ENCODE data around the gene FUCA1. TPM values are rescaled to one million over a fixed set of nuclear protein-coding genes. Genes with fewer than 3 reads are reported as not detected.
"Not testable (repeated sequence)": the region's sequence is repeated elsewhere in the genome, so short reads cannot be mapped to it uniquely, and the experiment has no call there.

FUCA1 gene
- total RNA-seq, 4 donors from 2014 or later, result 75.5 to 133 (median 112) TPM

- Histone ChIP-seq H3K4me1 (peaks cover 13 to 14% of the 10 kb centered on the region in 2 donors), H3K36me3 (peaks cover 13 to 22% of the 10 kb centered on the region in 2 donors), H3K27ac (no peak overlapping the region), H3K27me3 (no peaks in the 10 kb centered on the region), H3K9me3 (no peaks in the 10 kb centered on the region), H3K4me3 (replicated peaks in 1 of 3) (no peak overlapping the region)
- DNase-seq, result no peak
- TF ChIP-seq CTCF (IDR thresholded peaks at IDR 0.05) (no peak), POLR2A (IDR thresholded peaks at IDR 0.05) (no peak)
- 96 to 97% methylated on average over 13 of the region's 13 CpGs for WGBS, 2 donors
- intact Hi-C loops (cut with DNase I), result loop anchor here (5.0 to 10.0 kb wide), 2 partner anchors 38 to 90 kb away; partner anchors contain the start of genes HMGCL and PITHD1
Observed at GRCh38 chr1:23864801-23865542, 3.1 kb downstream of the FUCA1 start.

GRCh38 chr1:23862640-23863039, 5.5 kb downstream of the FUCA1 start:
- H3K4me3 ChIP-seq (replicated peaks in 1 of 3), result no peak overlapping the region
- intact Hi-C loops (cut with DNase I), result loop anchor here (10.0 kb wide), 1 partner anchor 88 kb away; the partner anchor contains the start of gene PITHD1
- TF ChIP-seq CTCF (IDR thresholded peaks at IDR 0.05) (no peak), POLR2A (IDR thresholded peaks at IDR 0.05) (no peak)
- H3K9me3 ChIP-seq, result no peaks in the 10 kb centered on the region
- DNase-seq, result no peak
- H3K27ac ChIP-seq, result no peak overlapping the region
- peaks cover 25 to 33% of the 10 kb centered on the region in 2 donors for H3K36me3 ChIP-seq
- no peaks in the 10 kb centered on the region for H3K27me3 ChIP-seq
- WGBS, 2 donors, result 74 to 82% methylated on average over 3 of the region's 3 CpGs
- H3K4me1 ChIP-seq, result peaks cover 13% of the 10 kb centered on the region in 2 donors

- no peaks in the 10 kb centered on the region for H3K27me3 ChIP-seq
- 58 to 76% methylated on average over 2 of the region's 2 CpGs for WGBS, 2 donors
- H3K4me1 ChIP-seq, result no peaks in the 10 kb centered on the region
- H3K27ac ChIP-seq, result no peak overlapping the region
- no peak overlapping the region for H3K4me3 ChIP-seq (replicated peaks in 1 of 3)
- TF ChIP-seq CTCF (IDR thresholded peaks at IDR 0.05), result no peak
- TF ChIP-seq POLR2A (IDR thresholded peaks at IDR 0.05), result no peak
- no peaks in the 10 kb centered on the region for H3K9me3 ChIP-seq
- intact Hi-C loops (cut with DNase I), result no loop called here
- DNase-seq, result no peak
- peaks cover 10 to 16% of the 10 kb centered on the region in 2 donors for H3K36me3 ChIP-seq
Observed at GRCh38 chr1:23854568-23854967, 13.5 kb downstream of the FUCA1 start.

- 97 to 100% methylated on average over 1 to 7 of the region's 34 CpGs for WGBS, 2 donors
- peaks cover 2 to 11% of the 10 kb centered on the region in 2 donors for H3K36me3 ChIP-seq
- H3K4me1 ChIP-seq; H3K27ac ChIP-seq; H3K4me3 ChIP-seq (replicated peaks in 1 of 3); H3K27me3 ChIP-seq; DNase-seq; intact Hi-C loops (cut with DNase I); H3K9me3 ChIP-seq: not testable (repeated sequence)
Observed at GRCh38 chr1:23853124-23853523, 15.0 kb downstream of the FUCA1 start.

- H3K27ac ChIP-seq; H3K4me1 ChIP-seq; H3K9me3 ChIP-seq; H3K4me3 ChIP-seq (replicated peaks in 1 of 3); H3K27me3 ChIP-seq; intact Hi-C loops (cut with DNase I); DNase-seq: not testable (repeated sequence)
- H3K36me3 ChIP-seq, result peaks cover 4 to 19% of the 10 kb centered on the region in 2 donors
Observed at GRCh38 chr1:23851406-23851805, 16.7 kb downstream of the FUCA1 start.
